A549 (cell line): ENCODE measurements around the gene XYLB.

Experiments
- CTCF ChIP-seq: fragments of >200 bp; sonication (Bioruptor Twin); formaldehyde crosslinking; IDR thresholded peaks from 3 replicates; pipeline ENCODE4 v1.5.1; 2016
- HDAC2 ChIP-seq: fragments of 200-600 bp; sonication (generic); IDR thresholded peaks from 2 replicates; pipeline ENCODE4 v1.6.1; 2016
- POLR2A ChIP-seq: IDR thresholded peaks from 2 replicates; pipeline ENCODE4 v1.6.1; 2012; ENCODE audit warnings: mild to moderate bottlenecking, low read length
- REST ChIP-seq: fragments of 200-600 bp; sonication (generic); IDR thresholded peaks from 2 replicates; pipeline ENCODE4 v1.6.1; 2016; ENCODE audit warnings: antibody characterized with exemption, mild to moderate bottlenecking, moderate library complexity

GRCh38 chr3:38374221-38374620 is 27.6 kb downstream of the XYLB start:
- no peak for TF ChIP-seq REST
- no peak for TF ChIP-seq CTCF
- no peak for TF ChIP-seq HDAC2
- no peak for TF ChIP-seq POLR2A
